Chondrocyte (in vitro differentiated cells): ENCODE data around the gene DPYD. TPM values are rescaled to one million over a fixed set of nuclear protein-coding genes. Genes with fewer than 3 reads are reported as not detected.

ENCODE experiments used
- DNase-seq: peaks from one replicate; pipeline ENCODE4 v3.0.0; 2021; ENCODE audit warnings: mixed read lengths, low spot score
- H3K27ac Mint-ChIP-seq: one replicate; pipeline ENCODE4 v1.8.0; 2021; ENCODE audit warnings: mild to moderate bottlenecking, moderate library complexity, mixed read lengths; ENCODE audit not compliant: unreplicated experiment
- H3K27me3 Mint-ChIP-seq: 2 replicates; pipeline ENCODE4 v1.8.0; 2021; ENCODE audit warnings: low read depth, mixed read lengths
- H3K36me3 Mint-ChIP-seq: 2 replicates; pipeline ENCODE4 v1.8.0; 2021; ENCODE audit warnings: low read depth, mixed read lengths
- H3K4me1 Mint-ChIP-seq: 2 replicates; pipeline ENCODE4 v1.8.0; 2021; ENCODE audit warnings: low read depth, mild to moderate bottlenecking, mixed read lengths
- H3K4me3 Mint-ChIP-seq: one replicate; pipeline ENCODE4 v1.8.0; 2021; ENCODE audit warnings: mild to moderate bottlenecking, moderate library complexity, mixed read lengths; ENCODE audit not compliant: unreplicated experiment
- H3K9me3 Mint-ChIP-seq: 2 replicates; pipeline ENCODE4 v1.8.0; 2021; ENCODE audit warnings: low read depth, mixed read lengths
- CTCF ChIP-seq: fragments of 200-600 bp; sonication (generic); IDR thresholded peaks from 2 replicates; pipeline ENCODE4 v1.5.0; 2021; ENCODE audit warnings: antibody characterized with exemption, mild to moderate bottlenecking, moderate library complexity
- total RNA-seq: library from RNA; stranded (reverse); gene quantifications from 3 replicates; pipeline ENCODE4 v1.2.1, GENCODE V29; 2021

The DPYD gene
- total RNA-seq, 1 donor from 2014 or later = 5.3 TPM

- H3K36me3 Mint-ChIP-seq = peaks cover 2% of the 10 kb centered on the region
- no peaks in the 10 kb centered on the region for H3K9me3 Mint-ChIP-seq
- no peak overlapping the region for H3K27ac Mint-ChIP-seq
- no peaks in the 10 kb centered on the region for H3K27me3 Mint-ChIP-seq
- peaks cover 5% of the 10 kb centered on the region for H3K4me1 Mint-ChIP-seq
- no peak for DNase-seq
- TF ChIP-seq CTCF = peak; percentile 73
- no peak overlapping the region for H3K4me3 Mint-ChIP-seq
These were observed 251.9 kb downstream of the DPYD start for GRCh38 chr1:97668945-97669344.

- Mint-ChIP-seq H3K36me3 (no peaks in the 10 kb centered on the region), H3K27me3 (no peaks in the 10 kb centered on the region), H3K4me3 (no peak overlapping the region), H3K4me1 (no peaks in the 10 kb centered on the region), H3K9me3 (no peaks in the 10 kb centered on the region), H3K27ac (peak overlapping the region; percentile 13)
- no peak for TF ChIP-seq CTCF
- no peak for DNase-seq
These were observed 260.3 kb downstream of the DPYD start for GRCh38 chr1:97660431-97661105.

GRCh38 chr1:97654876-97655585, 265.8 kb downstream of the DPYD start:
- DNase-seq = no peak
- no peak overlapping the region for H3K27ac Mint-ChIP-seq
- TF ChIP-seq CTCF = no peak
- no peaks in the 10 kb centered on the region for H3K27me3 Mint-ChIP-seq
- no peaks in the 10 kb centered on the region for H3K36me3 Mint-ChIP-seq
- peaks cover 4% of the 10 kb centered on the region for H3K4me1 Mint-ChIP-seq
- H3K4me3 Mint-ChIP-seq = no peak overlapping the region
- H3K9me3 Mint-ChIP-seq = no peaks in the 10 kb centered on the region

- DNase-seq = no peak
- peaks cover 2% of the 10 kb centered on the region for H3K36me3 Mint-ChIP-seq
- H3K27me3 Mint-ChIP-seq = no peaks in the 10 kb centered on the region
- no peak overlapping the region for H3K4me3 Mint-ChIP-seq
- H3K4me1 Mint-ChIP-seq = peaks cover 11% of the 10 kb centered on the region
- no peak for TF ChIP-seq CTCF
- peaks cover 6% of the 10 kb centered on the region for H3K9me3 Mint-ChIP-seq
- H3K27ac Mint-ChIP-seq = no peak overlapping the region
These were observed 269.6 kb downstream of the DPYD start for GRCh38 chr1:97651250-97651649.

GRCh38 chr1:97649591-97649990, 271.2 kb downstream of the DPYD start:
- H3K27me3 Mint-ChIP-seq = no peaks in the 10 kb centered on the region
- H3K27ac Mint-ChIP-seq = no peak overlapping the region
- no peak for TF ChIP-seq CTCF
- peaks cover 15% of the 10 kb centered on the region for H3K9me3 Mint-ChIP-seq
- no peak for DNase-seq
- peaks cover 11% of the 10 kb centered on the region for H3K4me1 Mint-ChIP-seq
- no peak overlapping the region for H3K4me3 Mint-ChIP-seq
- peaks cover 6% of the 10 kb centered on the region for H3K36me3 Mint-ChIP-seq
